T-helper 2 cell treated with Interferon-gamma antibody and Interleukin-4, amounts not matched to agents 100 ng/mL and 5 ng/mL, for 36 hours (primary cell): ENCODE results near the gene DIS3L2. TPM values are rescaled to one million over a fixed set of nuclear protein-coding genes. Genes with fewer than 3 reads are reported as not detected.
"Not testable (repeated sequence)": the region's sequence is repeated elsewhere in the genome, so short reads cannot be mapped to it uniquely, and the experiment has no call there.

Experiments used
- intact Hi-C: fragments of 100-400 bp; cut with micrococcal nuclease; formaldehyde crosslinking; loops from one replicate; pipeline ENCODE4 v1.15.1; 2023
- total RNA-seq: library from RNA; stranded (reverse); gene quantifications from 2 replicates; pipeline ENCODE4 v1.2.3, GENCODE V29; 2022

The DIS3L2 gene
- total RNA-seq, 1 donor from 2014 or later: 43.7 TPM

GRCh38 chr2:232162187-232162586 is 200.7 kb downstream of the DIS3L2 start:
- intact Hi-C loops: no loop called here

- intact Hi-C loops: no loop called here
Measured at GRCh38 chr2:232170396-232170795, 208.9 kb downstream of the DIS3L2 start.

- intact Hi-C loops: no loop called here
Measured at GRCh38 chr2:232174662-232175061, 213.1 kb downstream of the DIS3L2 start.

- intact Hi-C loops: not testable (repeated sequence)
Measured at GRCh38 chr2:232176587-232176986, 215.1 kb downstream of the DIS3L2 start.

- intact Hi-C loops: no loop called here
Measured at GRCh38 chr2:232183279-232183678, 221.8 kb downstream of the DIS3L2 start.

- intact Hi-C loops: no loop called here
Measured at GRCh38 chr2:232184346-232184745, 222.8 kb downstream of the DIS3L2 start.

- intact Hi-C loops: no loop called here
Measured at GRCh38 chr2:232190796-232191195, 229.3 kb downstream of the DIS3L2 start.

- intact Hi-C loops: no loop called here
Measured at GRCh38 chr2:232195487-232195886, 234.0 kb downstream of the DIS3L2 start.

- intact Hi-C loops: no loop called here
Measured at GRCh38 chr2:232196802-232197201, 235.3 kb downstream of the DIS3L2 start.

GRCh38 chr2:232200195-232200594 is 238.7 kb downstream of the DIS3L2 start:
- intact Hi-C loops: no loop called here

- intact Hi-C loops: no loop called here
Measured at GRCh38 chr2:232203166-232203891, 241.8 kb downstream of the DIS3L2 start.

GRCh38 chr2:232203936-232204335 is 242.4 kb downstream of the DIS3L2 start:
- intact Hi-C loops: no loop called here

GRCh38 chr2:232204457-232204931 is 243.0 kb downstream of the DIS3L2 start:
- intact Hi-C loops: no loop called here

- intact Hi-C loops: no loop called here
Measured at GRCh38 chr2:232207174-232207573, 245.7 kb downstream of the DIS3L2 start.

- intact Hi-C loops: no loop called here
Measured at GRCh38 chr2:232210306-232210705, 248.8 kb downstream of the DIS3L2 start.

GRCh38 chr2:232211743-232212686 is 250.5 kb downstream of the DIS3L2 start:
- intact Hi-C loops: no loop called here

- intact Hi-C loops: no loop called here
Measured at GRCh38 chr2:232213176-232213575, 251.7 kb downstream of the DIS3L2 start.

- intact Hi-C loops: no loop called here
Measured at GRCh38 chr2:232214053-232214452, 252.5 kb downstream of the DIS3L2 start.

- intact Hi-C loops: no loop called here
Measured at GRCh38 chr2:232216028-232216427, 254.5 kb downstream of the DIS3L2 start.

- intact Hi-C loops: no loop called here
Measured at GRCh38 chr2:232218778-232219495, 257.4 kb downstream of the DIS3L2 start.

GRCh38 chr2:232219496-232219870 is 258.0 kb downstream of the DIS3L2 start:
- intact Hi-C loops: no loop called here

- intact Hi-C loops: no loop called here
Measured at GRCh38 chr2:232219932-232220331, 258.4 kb downstream of the DIS3L2 start.
